Measurements from ENCODE around the gene BHLHA15.
A peak's percentile ranks its signal among the peaks of the same experiment; 100 is the strongest.

Gene BHLHA15

GRCh38 chr7:98223351-98223897 is 12.2 kb downstream of the BHLHA15 start:
- H3K9me3 Mint-ChIP-seq (ENCODE audit: low read depth), result no peaks in the 10 kb centered on the region
- H3K36me3 Mint-ChIP-seq, result no peaks in the 10 kb centered on the region
- H3K27me3 Mint-ChIP-seq, result no peaks in the 10 kb centered on the region
- H3K27ac Mint-ChIP-seq, result no peak overlapping the region
- H3K4me3 Mint-ChIP-seq, result no peak overlapping the region
- H3K4me1 Mint-ChIP-seq (ENCODE audit: low read depth), result peaks cover 11% of the 10 kb centered on the region

GRCh38 chr7:98223898-98224700 is 12.9 kb downstream of the BHLHA15 start:
- no peaks in the 10 kb centered on the region for H3K36me3 Mint-ChIP-seq
- H3K4me1 Mint-ChIP-seq (ENCODE audit: low read depth), result peaks cover 4% of the 10 kb centered on the region
- H3K9me3 Mint-ChIP-seq (ENCODE audit: low read depth), result no peaks in the 10 kb centered on the region
- H3K4me3 Mint-ChIP-seq, result no peak overlapping the region
- no peak overlapping the region for H3K27ac Mint-ChIP-seq
- H3K27me3 Mint-ChIP-seq, result no peaks in the 10 kb centered on the region

DNA sequence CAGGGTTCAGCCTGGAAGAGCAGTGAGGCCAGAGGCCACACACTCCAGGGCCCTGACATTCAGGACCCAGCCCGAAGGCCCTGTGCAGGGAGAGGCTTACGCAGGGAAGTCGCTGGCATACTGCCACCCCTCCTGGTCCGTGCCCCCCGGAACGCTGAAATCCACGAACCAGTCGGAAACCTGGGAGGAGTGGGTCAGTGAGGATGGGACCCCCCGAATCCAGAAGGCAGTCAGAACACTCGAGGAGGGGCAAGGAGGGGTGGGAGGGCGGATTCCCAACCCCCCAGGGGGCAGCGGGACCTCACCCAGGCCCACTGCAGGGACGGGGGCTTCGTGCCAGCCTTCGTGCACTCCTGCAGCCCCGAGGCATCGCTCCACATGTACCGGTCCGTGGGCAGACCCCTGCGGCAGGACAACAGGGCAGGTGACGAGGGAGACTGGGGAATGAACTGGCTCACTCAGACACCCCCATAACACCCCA is 13.5 kb downstream of the BHLHA15 start:
- H3K4me1 Mint-ChIP-seq (ENCODE audit: low read depth), result no peaks in the 10 kb centered on the region
- H3K27me3 Mint-ChIP-seq, result no peaks in the 10 kb centered on the region
- no peaks in the 10 kb centered on the region for H3K9me3 Mint-ChIP-seq (ENCODE audit: low read depth)
- H3K27ac Mint-ChIP-seq, result no peak overlapping the region
- no peak overlapping the region for H3K4me3 Mint-ChIP-seq
- H3K36me3 Mint-ChIP-seq, result no peaks in the 10 kb centered on the region

DNA sequence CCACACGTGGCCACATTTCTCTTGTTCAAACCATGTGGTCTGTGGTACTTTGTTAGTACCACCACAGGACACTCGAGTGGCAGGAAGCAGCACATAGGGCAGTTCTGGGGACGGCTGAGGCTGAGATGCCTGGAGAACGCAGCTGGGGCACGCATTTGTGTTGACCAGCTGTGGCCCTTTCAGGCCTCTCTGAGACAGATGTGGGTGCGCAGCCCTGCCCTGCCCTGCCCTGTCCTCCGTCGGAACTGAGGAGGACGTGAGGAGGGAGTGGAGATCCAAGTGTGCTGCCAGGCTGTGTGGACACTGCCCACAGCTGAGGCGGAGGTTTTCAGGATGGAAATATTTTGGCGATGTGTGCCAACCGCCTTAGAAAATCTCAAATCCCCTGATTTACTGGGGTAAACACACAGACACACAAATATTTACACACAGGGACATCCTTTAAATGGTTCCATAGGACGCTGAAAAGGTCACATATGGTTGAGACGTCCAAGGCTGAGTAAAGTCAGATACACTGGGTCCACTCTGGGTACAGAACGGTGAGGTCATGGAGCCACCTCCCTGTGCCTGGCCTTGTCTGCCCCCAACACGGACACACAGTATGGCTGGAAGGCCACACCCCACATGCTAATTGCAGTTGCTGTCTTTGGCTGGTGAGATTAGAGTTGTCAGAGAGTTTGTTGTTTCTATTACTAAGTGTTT is 14.8 kb downstream of the BHLHA15 start:
- H3K4me3 Mint-ChIP-seq, result no peak overlapping the region
- H3K36me3 Mint-ChIP-seq, result no peaks in the 10 kb centered on the region
- H3K27ac Mint-ChIP-seq, result no peak overlapping the region
- no peaks in the 10 kb centered on the region for H3K27me3 Mint-ChIP-seq
- H3K9me3 Mint-ChIP-seq (ENCODE audit: low read depth), result no peaks in the 10 kb centered on the region
- no peaks in the 10 kb centered on the region for H3K4me1 Mint-ChIP-seq (ENCODE audit: low read depth)

- Mint-ChIP-seq H3K36me3 (no peaks in the 10 kb centered on the region), H3K4me3 (no peak overlapping the region), H3K4me1 (ENCODE audit: low read depth) (no peaks in the 10 kb centered on the region), H3K27ac (peak overlapping the region; percentile 6), H3K9me3 (ENCODE audit: low read depth) (no peaks in the 10 kb centered on the region), H3K27me3 (no peaks in the 10 kb centered on the region)
These were observed 16.7 kb downstream of the BHLHA15 start for GRCh38 chr7:98227939-98228338.

DNA sequence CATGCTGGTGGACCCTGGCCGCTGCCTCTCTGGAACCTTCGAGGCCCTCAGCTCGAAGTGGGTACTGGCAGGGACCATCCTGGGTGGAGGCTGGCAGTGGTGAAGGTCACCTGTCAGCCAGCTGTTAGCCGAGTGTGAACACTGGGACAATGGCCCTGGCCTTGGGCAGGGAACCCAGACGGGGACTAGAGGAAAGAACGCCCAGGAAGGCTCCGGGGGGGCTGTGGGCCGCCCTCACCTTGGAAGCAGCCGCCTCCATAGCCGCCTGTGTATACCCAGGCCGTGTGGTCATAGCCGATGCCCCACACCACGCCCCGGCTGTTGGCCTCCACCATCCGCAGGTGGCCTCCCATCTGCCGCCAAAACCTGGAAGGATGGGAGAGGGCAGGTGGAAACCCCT is 17.6 kb downstream of the BHLHA15 start:
- Mint-ChIP-seq H3K4me1 (ENCODE audit: low read depth) (no peaks in the 10 kb centered on the region), H3K27me3 (no peaks in the 10 kb centered on the region), H3K9me3 (ENCODE audit: low read depth) (no peaks in the 10 kb centered on the region), H3K4me3 (no peak overlapping the region), H3K36me3 (no peaks in the 10 kb centered on the region), H3K27ac (no peak overlapping the region)

DNA sequence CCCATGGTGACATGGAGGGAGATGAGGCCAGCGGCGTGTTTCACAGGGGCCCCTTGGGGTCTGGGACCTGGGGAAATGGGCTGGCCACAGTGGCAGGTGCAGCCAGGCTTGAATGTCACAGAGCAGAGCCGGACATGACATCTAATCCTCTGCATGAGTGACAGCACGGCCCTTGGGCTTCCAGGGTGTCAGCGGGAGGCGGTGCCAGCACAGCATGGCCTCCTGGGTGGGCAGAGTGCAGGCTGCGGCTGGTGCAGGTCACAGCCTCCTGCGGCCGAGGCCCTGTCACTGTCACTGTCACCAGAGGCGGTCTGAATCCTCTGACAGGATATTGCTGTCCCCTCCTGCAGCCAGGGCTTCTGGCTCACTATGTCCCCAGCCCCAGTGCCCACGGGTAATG is 18.2 kb downstream of the BHLHA15 start:
- Mint-ChIP-seq H3K4me1 (ENCODE audit: low read depth) (no peaks in the 10 kb centered on the region), H3K9me3 (ENCODE audit: low read depth) (no peaks in the 10 kb centered on the region), H3K27me3 (no peaks in the 10 kb centered on the region), H3K4me3 (no peak overlapping the region), H3K27ac (no peak overlapping the region), H3K36me3 (no peaks in the 10 kb centered on the region)

GRCh38 chr7:98229991-98230745 is 18.9 kb downstream of the BHLHA15 start:
- H3K36me3 Mint-ChIP-seq, result no peaks in the 10 kb centered on the region
- no peaks in the 10 kb centered on the region for H3K27me3 Mint-ChIP-seq
- no peak overlapping the region for H3K27ac Mint-ChIP-seq

DNA sequence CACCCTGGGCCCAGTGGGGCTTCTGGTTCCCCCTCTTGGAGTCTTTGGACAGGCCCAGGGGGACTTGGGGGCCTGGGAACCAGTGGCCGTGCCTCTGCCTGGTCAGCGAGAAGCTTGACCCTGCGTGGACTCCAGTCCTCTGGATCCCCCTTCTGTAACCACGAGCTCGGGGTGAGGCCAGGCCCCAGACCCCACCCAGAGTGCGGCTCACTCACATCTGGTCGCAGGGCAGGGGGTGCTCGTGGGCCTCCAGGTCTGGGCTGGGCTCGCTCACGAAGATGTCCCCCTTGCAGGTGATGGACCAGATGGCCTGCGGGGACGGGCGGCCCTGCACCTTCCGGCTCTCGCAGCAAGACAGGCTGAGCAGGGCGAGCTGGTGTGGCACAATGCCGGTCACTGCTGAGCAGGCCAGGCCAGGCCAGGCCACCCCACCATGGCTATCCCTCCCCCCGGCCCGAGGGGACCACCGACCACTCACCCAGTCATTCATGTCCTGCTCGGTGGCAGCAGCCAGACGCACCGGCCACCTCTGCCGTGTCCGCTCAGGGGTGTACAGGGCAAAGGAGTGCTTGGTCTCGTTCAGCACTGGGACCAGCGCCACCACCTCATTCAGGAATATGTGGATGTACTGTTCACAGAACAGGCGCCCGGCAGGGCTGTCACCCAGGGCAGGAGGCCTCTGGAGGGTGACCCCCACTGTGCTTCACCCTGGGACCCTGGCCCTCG is 19.7 kb downstream of the BHLHA15 start:
- no peak overlapping the region for H3K27ac Mint-ChIP-seq
- H3K36me3 Mint-ChIP-seq, result no peaks in the 10 kb centered on the region
- H3K9me3 Mint-ChIP-seq (ENCODE audit: low read depth), result no peaks in the 10 kb centered on the region
- H3K4me3 Mint-ChIP-seq, result no peak overlapping the region
- H3K4me1 Mint-ChIP-seq (ENCODE audit: low read depth), result no peaks in the 10 kb centered on the region
- H3K27me3 Mint-ChIP-seq, result no peaks in the 10 kb centered on the region

More at GRCh38 chr7:98229991-98230745, 18.9 kb downstream of the BHLHA15 start:
- H3K4me1 Mint-ChIP-seq (ENCODE audit: low read depth), result no peaks in the 10 kb centered on the region
- H3K4me3 Mint-ChIP-seq, result no peak overlapping the region
- H3K9me3 Mint-ChIP-seq (ENCODE audit: low read depth), result no peaks in the 10 kb centered on the region

DNA sequence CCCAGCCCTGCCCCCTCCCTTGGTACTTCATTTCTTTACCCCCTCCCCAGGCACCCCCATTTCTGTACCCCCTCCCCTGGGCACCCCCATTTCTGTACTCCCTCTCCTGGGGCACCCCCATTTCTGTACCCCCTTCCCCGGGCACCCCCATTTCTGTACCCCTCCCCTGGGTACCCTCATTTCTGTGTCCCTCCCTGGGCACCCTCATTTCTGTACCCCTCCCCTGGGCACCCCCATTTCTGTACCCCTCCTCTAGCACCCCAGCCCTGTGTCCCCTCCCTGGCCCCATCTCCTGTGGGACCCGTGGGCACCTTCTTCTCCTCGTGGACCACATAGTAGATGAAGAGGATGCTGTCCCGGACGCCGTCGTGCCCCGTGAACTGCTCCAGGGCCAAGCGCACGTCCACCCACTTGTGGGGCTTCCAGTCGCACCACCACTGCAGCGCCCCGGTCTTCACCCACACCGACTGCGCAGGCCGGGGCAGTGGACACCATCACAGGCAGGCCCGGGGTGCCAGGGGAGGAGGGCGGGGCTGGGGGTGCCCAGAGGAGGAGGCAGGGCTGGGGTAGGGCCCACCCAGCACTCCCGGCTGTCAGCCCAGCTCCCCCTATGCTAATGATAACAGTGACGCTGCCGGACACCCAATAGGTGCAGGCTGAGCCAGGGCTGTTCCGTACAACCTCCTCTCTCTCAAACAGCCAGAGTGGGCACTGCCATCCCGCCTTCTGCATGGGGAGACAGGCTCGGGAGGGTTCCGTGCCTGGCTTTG is 20.4 kb downstream of the BHLHA15 start:
- Mint-ChIP-seq H3K27ac (no peak overlapping the region), H3K9me3 (ENCODE audit: low read depth) (no peaks in the 10 kb centered on the region)

GRCh38 chr7:98232263-98232585 is 21.0 kb downstream of the BHLHA15 start:
- Mint-ChIP-seq H3K27me3 (no peaks in the 10 kb centered on the region), H3K4me1 (ENCODE audit: low read depth) (no peaks in the 10 kb centered on the region), H3K4me3 (no peak overlapping the region), H3K27ac (no peak overlapping the region), H3K9me3 (ENCODE audit: low read depth) (no peaks in the 10 kb centered on the region), H3K36me3 (no peaks in the 10 kb centered on the region)

More for the DNA sequence above, 20.4 kb downstream of the BHLHA15 start:
- Mint-ChIP-seq H3K4me3 (no peak overlapping the region), H3K4me1 (ENCODE audit: low read depth) (no peaks in the 10 kb centered on the region), H3K27me3 (no peaks in the 10 kb centered on the region), H3K36me3 (no peaks in the 10 kb centered on the region)

GRCh38 chr7:98232799-98233198 is 21.6 kb downstream of the BHLHA15 start:
- H3K9me3 Mint-ChIP-seq (ENCODE audit: low read depth), result no peaks in the 10 kb centered on the region
- H3K36me3 Mint-ChIP-seq, result no peaks in the 10 kb centered on the region
- no peak overlapping the region for H3K4me3 Mint-ChIP-seq
- H3K4me1 Mint-ChIP-seq (ENCODE audit: low read depth), result no peaks in the 10 kb centered on the region
- no peak overlapping the region for H3K27ac Mint-ChIP-seq
- no peaks in the 10 kb centered on the region for H3K27me3 Mint-ChIP-seq

DNA sequence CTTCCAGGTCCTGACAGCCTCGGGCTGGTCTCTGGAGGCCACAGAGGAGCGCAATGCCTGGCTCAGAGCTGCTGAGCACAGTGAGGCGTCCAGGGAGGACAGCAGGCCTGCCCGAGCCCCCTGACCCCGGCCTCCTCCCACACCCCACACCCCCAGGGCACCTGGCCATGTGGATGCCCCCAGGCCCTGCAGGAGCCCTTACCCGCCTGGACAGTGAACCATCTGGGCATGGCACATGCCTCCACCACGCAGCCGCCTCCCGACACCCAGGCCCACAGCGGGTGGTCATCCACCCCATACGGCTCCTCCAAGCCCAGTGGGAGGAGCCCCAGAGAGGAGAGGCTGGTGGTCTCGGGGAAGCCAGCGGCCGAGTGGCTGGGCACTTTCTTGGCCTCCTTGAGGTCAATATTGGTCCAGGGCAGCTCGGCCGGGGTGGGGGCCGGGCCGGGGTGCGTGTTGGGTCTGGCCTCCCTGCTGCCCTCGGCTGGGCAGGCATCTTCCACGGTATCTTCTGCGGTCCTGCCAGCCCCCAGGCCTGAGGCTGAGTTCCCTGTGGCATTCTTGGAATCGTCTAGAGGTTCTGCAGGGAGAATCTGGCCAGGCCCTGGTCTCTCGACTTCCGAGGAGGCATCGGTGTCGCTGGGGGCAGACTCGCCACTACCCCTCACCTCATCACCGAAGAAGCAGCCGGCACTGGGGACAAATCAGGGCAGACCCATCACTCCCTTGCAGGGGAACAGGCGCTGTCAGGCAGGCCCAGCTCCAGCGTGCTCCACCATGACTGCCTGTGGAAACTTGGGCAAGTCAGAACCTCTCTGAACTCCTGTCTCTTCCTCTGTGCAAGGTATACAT is 22.2 kb downstream of the BHLHA15 start:
- H3K4me3 Mint-ChIP-seq, result no peak overlapping the region
- no peaks in the 10 kb centered on the region for H3K36me3 Mint-ChIP-seq
- H3K27ac Mint-ChIP-seq, result no peak overlapping the region

More for the DNA sequence above, 22.2 kb downstream of the BHLHA15 start:
- Mint-ChIP-seq H3K27me3 (no peaks in the 10 kb centered on the region), H3K4me1 (ENCODE audit: low read depth) (no peaks in the 10 kb centered on the region), H3K9me3 (ENCODE audit: low read depth) (no peaks in the 10 kb centered on the region)
